ENCODE results near the gene CYSRT1.

CYSRT1 gene

DNA sequence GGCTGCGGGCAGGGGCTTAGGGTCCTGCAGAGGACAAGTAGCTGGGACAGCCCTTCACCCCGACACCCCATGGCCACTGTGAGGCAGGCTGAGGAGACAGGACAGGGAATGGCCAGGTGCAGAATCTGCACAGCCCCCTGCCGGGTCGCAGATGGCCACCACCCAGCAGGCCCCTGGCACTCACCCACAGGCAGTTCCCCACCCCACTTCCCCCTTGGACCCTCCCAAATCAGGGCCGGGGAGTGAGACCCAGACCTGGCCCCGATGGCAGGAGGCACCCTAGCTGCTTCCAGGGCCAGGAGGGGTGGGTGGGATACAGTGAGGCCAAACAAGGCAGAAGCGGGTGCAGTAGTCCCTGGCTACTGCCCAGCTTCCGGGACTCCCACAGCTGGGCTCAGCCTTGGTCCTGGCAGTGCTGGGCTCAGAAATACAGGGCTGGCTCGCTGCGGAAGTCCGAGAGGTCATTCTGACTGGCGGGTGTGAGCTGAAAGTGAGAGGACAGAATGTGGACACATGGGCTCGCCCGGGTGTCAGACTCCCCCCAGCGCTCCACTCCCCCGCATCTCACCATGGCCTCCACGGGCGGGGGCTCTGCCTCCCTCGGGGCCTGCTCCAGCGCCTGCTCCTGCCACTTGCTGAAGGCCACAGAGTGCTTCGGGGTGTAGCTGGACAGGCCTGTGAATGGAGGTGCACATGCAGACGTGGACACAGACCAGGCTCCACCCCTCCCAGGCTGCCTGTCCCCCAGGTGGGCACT lies 33.1 kb upstream of the CYSRT1 start:
- Histone ChIP-seq H3K4me3 (ENCODE audit: low read depth, low read length) (no peak overlapping the region), H3K36me3 (peaks cover 4% of the 10 kb centered on the region; the same call in 1 of the 2 replicates), H3K27ac (no peak overlapping the region), H3K27me3 (ENCODE audit: insufficient read depth, low read depth, severe bottlenecking) (no peaks in the 10 kb centered on the region), H3K9me3 (ENCODE audit: severe bottlenecking) (no peaks in the 10 kb centered on the region)
- DNase-seq: no peak
- no peak for TF ChIP-seq CTCF (IDR thresholded peaks at IDR 0.05; ENCODE audit: low read depth, low read length)

- Histone ChIP-seq H3K27ac (no peak overlapping the region), H3K36me3 (peaks cover 4% of the 10 kb centered on the region; the same call in 1 of the 2 replicates), H3K9me3 (ENCODE audit: severe bottlenecking) (no peaks in the 10 kb centered on the region), H3K27me3 (ENCODE audit: insufficient read depth, low read depth, severe bottlenecking) (no peaks in the 10 kb centered on the region), H3K4me3 (ENCODE audit: low read depth, low read length) (no peak overlapping the region)
- no peak for DNase-seq
- no peak for TF ChIP-seq CTCF (IDR thresholded peaks at IDR 0.05; ENCODE audit: low read depth, low read length)
These were observed 32.6 kb upstream of the CYSRT1 start for GRCh38 chr9:137192448-137192780.

- Histone ChIP-seq H3K36me3 (peaks cover 4% of the 10 kb centered on the region; the same call in 1 of the 2 replicates), H3K27me3 (ENCODE audit: insufficient read depth, low read depth, severe bottlenecking) (no peaks in the 10 kb centered on the region), H3K9me3 (ENCODE audit: severe bottlenecking) (no peaks in the 10 kb centered on the region), H3K4me3 (ENCODE audit: low read depth, low read length) (no peak overlapping the region), H3K27ac (no peak overlapping the region)
- DNase-seq: no peak
- no peak for TF ChIP-seq CTCF (IDR thresholded peaks at IDR 0.05; ENCODE audit: low read depth, low read length)
These were observed 32.1 kb upstream of the CYSRT1 start for GRCh38 chr9:137192859-137193258.

DNA sequence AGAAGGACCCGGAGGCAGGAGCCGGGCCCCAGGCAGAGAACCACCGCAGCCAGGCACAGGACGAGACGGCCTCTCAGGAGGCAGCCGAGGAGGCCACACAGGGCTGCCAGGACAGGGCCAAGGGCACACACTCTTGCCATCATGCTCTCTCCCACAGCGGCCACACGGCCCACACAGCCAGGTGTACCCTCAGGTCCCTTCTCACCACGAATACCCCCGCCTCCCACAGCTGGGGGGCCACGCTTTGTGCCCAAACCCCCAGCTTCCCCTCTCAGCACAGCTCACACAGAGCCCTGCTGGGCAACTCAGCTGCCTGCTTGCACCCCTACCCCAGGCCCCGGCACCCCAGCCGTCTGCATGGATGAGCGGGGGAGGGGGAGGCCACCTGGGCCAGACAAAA lies 31.2 kb upstream of the CYSRT1 start:
- Histone ChIP-seq H3K36me3 (peaks cover 4% of the 10 kb centered on the region; the same call in 1 of the 2 replicates), H3K27me3 (ENCODE audit: insufficient read depth, low read depth, severe bottlenecking) (no peaks in the 10 kb centered on the region), H3K9me3 (ENCODE audit: severe bottlenecking) (no peaks in the 10 kb centered on the region), H3K27ac (peak overlapping the region; percentile 77), H3K4me3 (ENCODE audit: low read depth, low read length) (no peak overlapping the region)
- TF ChIP-seq CTCF (IDR thresholded peaks at IDR 0.05; ENCODE audit: low read depth, low read length): no peak
- no peak for DNase-seq

DNA sequence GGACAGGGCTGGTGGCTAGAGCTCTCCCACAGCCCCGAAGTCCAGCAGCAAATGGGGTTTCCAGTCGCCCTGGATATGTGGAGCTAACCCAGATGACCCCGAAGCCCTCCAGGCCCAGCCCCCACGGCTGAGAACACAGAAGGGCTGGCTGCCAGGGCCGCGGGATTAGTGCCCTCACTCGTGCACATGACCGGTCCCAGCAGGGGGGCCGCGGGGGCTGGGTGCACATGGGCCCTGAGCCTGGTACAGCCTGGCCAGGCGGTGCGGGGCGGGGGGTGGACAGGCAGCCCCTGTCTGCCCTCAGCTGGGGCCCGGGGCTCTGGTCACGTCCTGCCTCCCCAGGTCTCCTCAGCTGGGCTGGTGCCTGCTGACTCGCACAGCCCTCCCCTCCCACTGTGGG lies 30.6 kb upstream of the CYSRT1 start:
- Histone ChIP-seq H3K36me3 (peaks cover 4% of the 10 kb centered on the region; the same call in 1 of the 2 replicates), H3K9me3 (ENCODE audit: severe bottlenecking) (no peaks in the 10 kb centered on the region), H3K27ac (peak overlapping the region; percentile 77), H3K27me3 (ENCODE audit: insufficient read depth, low read depth, severe bottlenecking) (no peaks in the 10 kb centered on the region), H3K4me3 (ENCODE audit: low read depth, low read length) (no peak overlapping the region)
- DNase-seq: peak; percentile 52
- no peak for TF ChIP-seq CTCF (IDR thresholded peaks at IDR 0.05; ENCODE audit: low read depth, low read length)

- Histone ChIP-seq H3K27me3 (ENCODE audit: insufficient read depth, low read depth, severe bottlenecking) (no peaks in the 10 kb centered on the region), H3K36me3 (peaks cover 3% of the 10 kb centered on the region; the same call in 1 of the 2 replicates), H3K4me3 (ENCODE audit: low read depth, low read length) (no peak overlapping the region), H3K9me3 (ENCODE audit: severe bottlenecking) (no peaks in the 10 kb centered on the region), H3K27ac (peak overlapping the region; percentile 77)
- TF ChIP-seq CTCF (IDR thresholded peaks at IDR 0.05; ENCODE audit: low read depth, low read length): no peak
- peak; percentile 30 for DNase-seq
These were observed 30.1 kb upstream of the CYSRT1 start for GRCh38 chr9:137194909-137195308.

All from WERI-Rb-1 (cell line).